ENCODE data around the gene SAPCD1.
"Not testable (repeated sequence)": the region's sequence is repeated elsewhere in the genome, so short reads cannot be mapped to it uniquely, and the experiment has no call there.

SAPCD1 gene

GRCh38 chr6:31779908-31780307 lies 17.5 kb downstream of the SAPCD1 start:
- DNase-seq, result no peak

GRCh38 chr6:31780507-31781243 lies 18.2 kb downstream of the SAPCD1 start:
- no peak for DNase-seq

GRCh38 chr6:31781244-31782125 lies 19.0 kb downstream of the SAPCD1 start:
- DNase-seq, result no peak

- DNase-seq, result no peak
These were observed 19.8 kb downstream of the SAPCD1 start for GRCh38 chr6:31782126-31782855.

- no peak for DNase-seq
These were observed 21.9 kb downstream of the SAPCD1 start for GRCh38 chr6:31784098-31784925.

GRCh38 chr6:31785475-31785874 lies 23.0 kb downstream of the SAPCD1 start:
- DNase-seq, result no peak

- peak; percentile 46 for DNase-seq
These were observed 29.1 kb downstream of the SAPCD1 start for GRCh38 chr6:31791324-31792089.

- DNase-seq, result no peak
These were observed 29.6 kb downstream of the SAPCD1 start for GRCh38 chr6:31792090-31792374.

GRCh38 chr6:31792761-31793171 lies 30.3 kb downstream of the SAPCD1 start:
- DNase-seq, result no peak

GRCh38 chr6:31793927-31794245 lies 31.4 kb downstream of the SAPCD1 start:
- not testable (repeated sequence) for DNase-seq

- peak; percentile 32 for DNase-seq
These were observed 31.9 kb downstream of the SAPCD1 start for GRCh38 chr6:31794294-31794865.

- DNase-seq, result no peak
These were observed 32.6 kb downstream of the SAPCD1 start for GRCh38 chr6:31794866-31795615.

- peak; percentile 89 for DNase-seq
These were observed 33.3 kb downstream of the SAPCD1 start, which contains the start of gene VARS1 for GRCh38 chr6:31795616-31796298. VARS1 (minus strand) TSS chr6:31795752; CDS start chr6:31795217, 535 bp downstream.

- no peak for DNase-seq
These were observed 34.5 kb downstream of the SAPCD1 start for GRCh38 chr6:31796993-31797385.

- DNase-seq, result peak; percentile 64
These were observed 35.1 kb downstream of the SAPCD1 start for GRCh38 chr6:31797588-31797987.

GRCh38 chr6:31799781-31800180 lies 37.3 kb downstream of the SAPCD1 start:
- no peak for DNase-seq

GRCh38 chr6:31801031-31801927 lies 38.8 kb downstream of the SAPCD1 start:
- DNase-seq, result not testable (repeated sequence)

- no peak for DNase-seq
These were observed 43.5 kb downstream of the SAPCD1 start for GRCh38 chr6:31805939-31806469.
